Hypothalamus (tissue), 51 donors: ENCODE results near the gene AZU1.
"Not testable (repeated sequence)": the region's sequence is repeated elsewhere in the genome, so short reads cannot be mapped to it uniquely, and the experiment has no call there.

Source experiments
- DNase-seq, 51 donors: peaks; one replicate each; lab custom pipeline; 2025; lab: John Stamatoyannopoulos, UW

The AZU1 gene

GRCh38 chr19:869245-870177 lies 41.9 kb downstream of the AZU1 start:
- peak in 1 of 51 donors; percentile 20 for DNase-seq

GRCh38 chr19:870314-870713 lies 42.7 kb downstream of the AZU1 start:
- DNase-seq: no peak

GRCh38 chr19:870963-871401 lies 43.3 kb downstream of the AZU1 start:
- DNase-seq: peak in 27 of 51 donors; percentile 6 to 73 (median 36)

DNA sequence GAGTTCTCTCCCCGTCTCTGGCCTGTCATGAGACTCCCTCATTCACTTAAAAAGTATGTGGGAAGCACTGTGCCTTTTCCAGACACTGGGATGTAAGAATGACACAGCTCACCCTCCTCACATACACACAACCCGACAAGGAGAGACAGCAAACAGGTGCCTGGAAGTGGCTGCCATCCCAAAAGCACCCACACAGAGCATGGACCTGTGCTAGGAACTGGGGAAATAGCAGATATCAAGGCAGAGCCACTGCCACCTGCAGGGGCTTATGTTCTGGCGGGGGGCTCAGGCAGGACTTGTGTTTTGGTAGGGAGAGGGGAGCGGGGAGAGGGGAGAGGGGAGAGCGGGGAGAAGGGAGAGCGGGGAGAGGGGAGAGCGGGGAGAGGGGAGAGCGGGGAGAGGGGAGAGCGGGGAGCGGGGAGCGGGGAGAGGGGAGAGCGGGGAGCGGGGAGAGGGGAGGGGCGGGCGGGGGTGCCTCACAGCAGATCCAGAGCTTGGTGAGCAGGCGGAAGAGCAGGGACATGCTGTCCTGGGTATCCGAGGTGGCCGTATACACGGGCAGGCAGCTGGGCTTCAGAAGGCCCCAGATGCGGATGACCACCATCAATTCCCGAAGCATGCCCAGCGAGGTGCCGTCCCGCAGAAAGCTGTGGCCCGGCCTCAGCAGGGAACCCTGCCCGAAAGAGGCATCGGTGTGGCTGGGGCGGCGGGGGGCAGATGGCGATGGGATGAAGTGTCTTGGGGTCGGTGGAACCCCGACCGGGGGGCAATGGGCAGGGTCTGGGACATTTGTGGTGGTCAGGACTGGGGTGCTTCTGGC lies 44.0 kb downstream of the AZU1 start:
- DNase-seq: peak in 1 of 51 donors; percentile 19

GRCh38 chr19:872266-872951 lies 44.8 kb downstream of the AZU1 start:
- no peak for DNase-seq

- DNase-seq: no peak
These were observed 45.4 kb downstream of the AZU1 start for GRCh38 chr19:873084-873483.

DNA sequence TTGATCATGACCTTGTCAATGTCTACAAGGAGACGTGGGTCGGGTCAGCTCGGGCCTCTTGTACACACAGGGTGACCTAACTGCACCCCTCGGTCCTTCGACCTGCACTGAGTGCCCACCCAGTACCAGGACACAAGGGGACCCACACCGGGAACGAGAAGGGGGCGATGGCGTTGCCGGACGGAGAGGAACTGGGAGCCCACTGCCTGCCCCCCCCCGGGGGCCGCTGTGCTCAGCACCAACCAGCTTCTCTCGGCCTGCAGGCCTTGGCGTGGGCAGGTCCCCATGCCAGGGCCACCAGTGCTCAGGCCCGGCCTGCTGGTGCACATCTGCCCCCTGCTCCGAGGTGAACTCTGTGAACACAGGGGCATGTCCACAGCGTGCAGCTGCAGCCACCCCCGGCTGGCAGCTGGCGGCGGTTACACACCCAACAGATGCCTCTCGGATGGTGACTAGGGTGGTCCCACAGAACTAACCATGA lies 46.0 kb downstream of the AZU1 start:
- DNase-seq: no peak

DNA sequence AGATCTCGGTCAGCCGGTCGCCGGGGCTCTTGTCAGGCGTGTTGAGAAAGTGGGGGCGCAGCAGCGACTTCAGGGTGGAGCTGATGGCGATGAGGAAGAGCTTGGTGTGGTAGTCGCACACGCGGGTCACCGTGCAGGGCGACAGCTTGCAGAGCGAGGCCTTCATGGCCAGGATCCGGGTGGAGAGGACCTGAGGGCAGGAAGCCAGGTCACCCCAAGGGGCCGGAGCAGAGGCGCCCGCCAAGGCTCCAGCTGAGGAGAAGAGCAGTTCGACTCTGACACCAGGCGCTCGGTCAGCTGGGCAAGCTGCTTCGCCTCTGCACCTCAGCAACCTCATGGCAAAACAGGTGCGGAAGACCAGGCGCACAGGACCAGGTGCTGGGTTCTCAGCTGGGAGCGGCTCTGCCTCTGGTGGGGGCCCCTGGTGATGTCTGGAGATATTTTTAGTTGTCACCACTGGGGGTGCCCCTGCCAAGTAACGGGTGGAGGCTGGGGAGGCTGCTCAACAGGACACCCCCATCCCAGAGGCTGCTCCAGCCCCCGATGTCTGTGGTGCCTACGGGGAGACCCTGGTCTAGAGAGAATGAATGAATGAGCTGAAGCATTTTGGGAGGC lies 47.7 kb downstream of the AZU1 start:
- no peak for DNase-seq

DNA sequence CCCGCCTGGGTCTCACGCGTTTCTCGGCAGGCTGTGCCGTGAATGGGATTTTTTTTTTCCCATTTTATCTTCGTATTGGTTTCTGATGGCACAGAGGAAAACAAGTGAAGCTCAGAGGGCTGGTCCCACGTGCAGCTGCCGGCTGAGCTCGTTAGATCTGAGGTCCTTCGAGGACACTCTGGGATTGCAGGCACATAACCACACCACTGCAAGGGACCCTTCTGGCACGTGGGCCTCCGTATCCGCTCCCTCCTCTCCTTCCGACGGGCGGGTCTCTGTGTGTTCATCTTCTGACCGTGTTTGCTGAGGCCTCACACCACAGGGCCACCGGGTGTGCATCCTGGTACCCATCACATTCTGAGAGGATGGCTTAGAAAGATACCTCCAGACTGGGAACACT lies 48.5 kb downstream of the AZU1 start:
- peak in 2 of 51 donors; percentile 9 to 14 for DNase-seq

DNA sequence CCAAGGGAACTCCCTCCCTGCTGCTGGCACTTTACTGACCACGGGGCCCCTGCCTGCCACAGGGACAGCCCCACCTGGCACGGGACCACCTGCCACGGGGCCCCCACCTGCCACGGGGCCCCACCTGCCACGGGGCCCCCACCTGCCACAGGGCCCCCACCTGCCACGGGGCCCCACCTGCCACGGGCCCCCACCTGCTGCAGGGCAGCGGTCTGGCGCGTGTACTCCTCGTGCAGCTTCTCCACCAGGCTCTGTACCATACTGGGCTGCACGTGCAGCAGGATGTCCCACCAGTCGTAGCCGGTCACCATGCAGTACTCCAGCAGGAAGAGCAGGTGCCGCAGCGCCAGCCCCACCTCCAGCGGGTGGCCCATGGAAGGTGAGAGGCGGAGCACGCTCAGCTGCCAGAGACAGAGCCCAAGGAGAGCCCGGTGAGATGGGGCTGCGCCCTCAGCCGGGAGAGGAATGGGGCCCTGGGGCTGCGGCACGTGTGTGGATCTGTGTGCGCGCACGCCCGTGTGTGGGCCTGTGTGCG lies 49.2 kb downstream of the AZU1 start:
- DNase-seq: no peak

DNA sequence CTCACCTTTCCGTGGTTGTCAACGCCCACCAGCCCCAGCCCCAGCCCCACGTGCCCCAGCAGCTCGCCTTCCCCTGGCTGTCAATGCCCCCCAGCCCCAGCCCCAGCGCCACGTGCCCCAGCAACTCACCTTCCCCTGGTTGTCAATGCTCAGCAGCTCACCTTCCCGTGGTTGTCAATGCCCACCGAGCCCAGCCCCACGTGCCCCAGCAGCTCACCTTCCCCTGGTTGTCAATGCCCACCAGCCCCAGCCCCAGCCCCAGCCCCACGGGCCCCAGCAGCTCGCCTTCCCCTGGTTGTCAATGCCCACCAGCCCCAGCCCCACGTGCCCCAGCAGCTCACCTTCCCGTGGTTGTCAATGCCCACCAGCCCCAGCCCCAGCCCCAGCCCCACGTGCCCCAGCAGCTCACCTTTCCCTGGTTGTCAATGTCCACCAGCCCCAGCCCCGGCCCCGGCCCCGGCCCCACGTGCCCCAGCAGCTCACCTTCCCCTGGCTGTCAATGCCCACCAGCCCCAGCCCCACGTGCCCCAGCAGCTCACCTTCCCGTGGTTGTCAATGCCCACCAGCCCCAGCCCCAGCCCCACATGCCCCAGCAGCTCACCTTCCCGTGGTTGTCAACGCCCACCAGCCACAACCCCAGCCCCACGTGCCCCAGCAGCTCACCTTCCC lies 50.5 kb downstream of the AZU1 start:
- not testable (repeated sequence) for DNase-seq

- peak in 6 of 51 donors; percentile 18 to 44 (median 26) for DNase-seq
These were observed 51.3 kb downstream of the AZU1 start for GRCh38 chr19:878751-879561.

- DNase-seq: no peak
These were observed 52.2 kb downstream of the AZU1 start for GRCh38 chr19:879711-880438.
